Right lung (tissue), 5 donors: ENCODE data around the gene AGAP2. TPM values are rescaled to one million over a fixed set of nuclear protein-coding genes. Genes with fewer than 3 reads are reported as not detected.
"Not testable (repeated sequence)": the region's sequence is repeated elsewhere in the genome, so short reads cannot be mapped to it uniquely, and the experiment has no call there.

Experiments used
- DNase-seq, 2 donors: peaks; one replicate each; pipeline ENCODE4 v3.0.0-alpha.2; 2013
- polyA plus RNA-seq, 5 donors: library from polyadenylated mRNA; unstranded; fragments of 120-200 nt; gene quantifications; one replicate each; pipeline versions ENCODE4 v1.2.1 to v1.2.3, GENCODE V29; 2013; ENCODE audit warnings: inconsistent platforms in 1 of 5, low replicate concordance in 1 of 5; ENCODE audit not compliant: insufficient read length in 5 of 5, insufficient read depth in 1 of 5

The AGAP2 gene
- polyA plus RNA-seq, 5 donors, result 0.27 to 1.1 (median 0.61) TPM

- DNase-seq, result no peak
These were observed 14.3 kb downstream of the AGAP2 start for GRCh38 chr12:57724003-57724935.

GRCh38 chr12:57723630-57723962 lies 14.9 kb downstream of the AGAP2 start:
- DNase-seq, result no peak

- no peak for DNase-seq
These were observed 15.6 kb downstream of the AGAP2 start for GRCh38 chr12:57722716-57723629.

- not testable (repeated sequence) for DNase-seq
These were observed 16.5 kb downstream of the AGAP2 start for GRCh38 chr12:57721846-57722608.

GRCh38 chr12:57720606-57721595 lies 17.6 kb downstream of the AGAP2 start:
- DNase-seq, result no peak

GRCh38 chr12:57719777-57720605 lies 18.6 kb downstream of the AGAP2 start:
- no peak for DNase-seq

GRCh38 chr12:57718641-57719528 lies 19.7 kb downstream of the AGAP2 start:
- DNase-seq, result no peak

GRCh38 chr12:57717846-57718640 lies 20.5 kb downstream of the AGAP2 start:
- no peak for DNase-seq

- DNase-seq, result no peak
These were observed 21.4 kb downstream of the AGAP2 start for GRCh38 chr12:57717131-57717530.

- DNase-seq, result no peak
These were observed 22.2 kb downstream of the AGAP2 start for GRCh38 chr12:57716305-57716704.

- DNase-seq, result no peak
These were observed 22.8 kb downstream of the AGAP2 start for GRCh38 chr12:57715786-57716185.

GRCh38 chr12:57715036-57715748 lies 23.4 kb downstream of the AGAP2 start:
- not testable (repeated sequence) for DNase-seq

- DNase-seq, result no peak
These were observed 25.3 kb downstream of the AGAP2 start for GRCh38 chr12:57713209-57713608.

GRCh38 chr12:57712701-57713100 lies 25.8 kb downstream of the AGAP2 start:
- no peak for DNase-seq

GRCh38 chr12:57708296-57708695 lies 30.2 kb downstream of the AGAP2 start:
- no peak for DNase-seq

GRCh38 chr12:57707250-57707649 lies 31.3 kb downstream of the AGAP2 start:
- no peak for DNase-seq

- no peak for DNase-seq
These were observed 38.2 kb downstream of the AGAP2 start for GRCh38 chr12:57700317-57700716.
